Hypothalamus (tissue), 51 donors: ENCODE results near the gene POLR3GL.
A peak's percentile ranks its signal among the peaks of the same experiment; 100 is the strongest.

Experiments used
- DNase-seq, 51 donors: peaks; one replicate each; lab custom pipeline; 2025; lab: John Stamatoyannopoulos, UW

POLR3GL gene

GRCh38 chr1:145967288-145967687 is 2.8 kb downstream of the POLR3GL start:
- no peak for DNase-seq

GRCh38 chr1:145972580-145972979 is 8.1 kb downstream of the POLR3GL start:
- DNase-seq: no peak

- no peak for DNase-seq
These were observed 10.2 kb downstream of the POLR3GL start for GRCh38 chr1:145974721-145975120.

GRCh38 chr1:145975216-145975615 is 10.7 kb downstream of the POLR3GL start:
- DNase-seq: no peak

- no peak for DNase-seq
These were observed 12.5 kb downstream of the POLR3GL start for GRCh38 chr1:145977016-145977415.

- DNase-seq: peak in 39 of 51 donors; percentile 4 to 90 (median 52)
These were observed 13.3 kb downstream of the POLR3GL start for GRCh38 chr1:145977486-145978470.

- no peak for DNase-seq
These were observed 14.0 kb downstream of the POLR3GL start for GRCh38 chr1:145978471-145978853.

GRCh38 chr1:145978854-145979745 is 14.6 kb downstream of the POLR3GL start:
- peak in 50 of 51 donors; percentile 21 to 94 (median 82) for DNase-seq

GRCh38 chr1:145979746-145980456 is 15.4 kb downstream of the POLR3GL start:
- DNase-seq: no peak

GRCh38 chr1:145980457-145980994 is 16.0 kb downstream of the POLR3GL start:
- no peak for DNase-seq

- DNase-seq: no peak
These were observed 17.7 kb downstream of the POLR3GL start for GRCh38 chr1:145982010-145982723.

GRCh38 chr1:145983206-145983675 is 18.8 kb downstream of the POLR3GL start:
- DNase-seq: no peak

GRCh38 chr1:145983960-145984830 is 19.7 kb downstream of the POLR3GL start:
- DNase-seq: no peak

- no peak for DNase-seq
These were observed 20.6 kb downstream of the POLR3GL start for GRCh38 chr1:145985129-145985501.

GRCh38 chr1:145985502-145986439 is 21.3 kb downstream of the POLR3GL start:
- peak in 3 of 51 donors; percentile 10 to 18 (median 14) for DNase-seq

GRCh38 chr1:145986551-145986950 is 22.1 kb downstream of the POLR3GL start:
- no peak for DNase-seq

- DNase-seq: no peak
These were observed 23.4 kb downstream of the POLR3GL start for GRCh38 chr1:145987926-145988325.
